Measurements from ENCODE around the gene MBP.

Gene MBP

DNA sequence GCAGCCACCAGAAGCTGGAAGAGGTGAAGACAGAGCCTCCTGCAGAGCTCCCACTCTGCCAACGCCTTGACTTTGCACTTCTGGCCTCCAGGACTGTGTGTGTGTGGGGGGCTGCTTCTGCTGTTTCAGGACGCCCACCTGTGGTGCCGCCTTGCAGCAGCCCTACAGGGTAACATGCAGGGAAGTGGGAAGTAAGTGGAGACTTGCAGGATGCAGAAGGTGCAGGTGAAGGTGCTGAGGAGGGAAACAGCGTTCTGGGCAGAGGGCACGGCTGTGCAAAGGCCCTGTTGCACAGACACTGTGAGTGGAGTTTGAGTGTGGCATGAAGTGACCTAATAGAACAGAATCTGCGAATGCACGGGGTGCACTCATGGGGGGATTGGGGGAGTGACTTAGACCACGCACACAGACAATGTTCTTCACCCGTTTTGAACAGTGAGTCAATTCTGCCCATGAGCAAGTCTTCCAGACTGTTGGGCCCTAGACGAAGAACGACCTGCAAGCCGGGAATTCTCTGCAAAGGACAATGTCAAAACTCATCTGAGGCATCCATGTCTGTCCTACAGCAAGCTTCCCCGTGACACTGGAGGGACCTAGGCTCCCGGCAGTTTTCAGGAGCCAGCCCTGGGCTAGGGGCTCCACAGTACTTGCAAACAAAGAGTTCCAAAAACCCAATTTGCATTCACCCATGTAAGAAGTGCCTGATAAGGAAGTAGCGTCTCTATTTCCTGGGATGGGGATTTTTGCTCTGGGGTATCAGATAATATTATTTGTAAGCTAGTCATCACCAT lies 19.0 kb downstream of the MBP start:
- DNase-seq: no peak

DNA sequence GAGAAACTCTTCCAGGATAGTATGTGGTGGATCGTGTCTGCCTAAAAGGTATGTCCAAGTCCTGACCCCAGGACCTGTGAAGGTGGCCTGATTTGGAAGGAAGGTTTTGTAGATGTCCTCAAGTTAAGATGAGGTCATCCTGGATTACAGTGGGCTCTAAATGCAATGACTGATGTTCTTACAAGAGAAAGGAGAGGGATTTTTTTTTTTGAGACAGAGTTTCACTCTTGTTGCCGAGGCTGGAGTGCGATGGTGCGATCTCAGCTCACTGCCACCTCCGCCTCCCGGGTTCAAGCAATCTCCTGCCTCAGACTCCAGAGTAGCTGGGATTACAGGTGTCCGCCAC lies 19.9 kb downstream of the MBP start:
- no peak for DNase-seq

DNA sequence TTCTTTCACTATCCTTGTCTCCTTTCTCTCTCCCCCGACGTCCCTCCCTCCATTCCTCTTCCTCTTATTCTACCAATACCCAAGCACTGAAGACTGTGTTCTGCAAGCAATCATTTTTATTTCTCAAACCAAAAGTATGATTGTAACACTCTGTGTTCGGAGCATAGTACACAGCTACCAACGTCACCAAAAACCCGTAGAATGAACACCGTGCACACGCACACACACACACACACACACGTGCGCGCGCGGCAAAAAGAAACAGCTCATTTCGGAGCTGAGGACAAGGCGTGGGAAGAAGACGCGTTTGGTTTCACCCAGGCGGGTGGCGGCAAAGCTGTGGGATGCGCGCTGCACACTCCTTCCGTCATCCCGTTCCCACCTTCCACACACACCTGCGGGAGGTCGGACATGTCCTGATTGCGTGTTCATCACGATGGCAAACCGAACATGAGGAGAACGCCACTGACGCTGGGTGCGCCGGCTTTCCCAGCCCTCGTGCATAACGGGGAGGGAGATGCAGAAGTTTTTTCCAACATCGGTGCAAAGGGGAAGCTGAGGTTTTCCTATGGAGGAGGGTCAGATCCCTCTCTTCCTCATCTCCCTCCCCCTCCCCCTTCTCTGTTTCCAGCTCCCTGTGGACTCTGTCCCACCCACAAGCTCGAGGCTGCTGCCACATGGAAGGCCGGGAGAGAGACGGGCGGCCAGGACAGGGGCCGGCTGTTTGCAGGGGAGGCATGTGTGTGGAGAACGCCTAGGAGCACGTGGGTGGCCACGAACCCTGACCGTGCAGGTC lies 20.4 kb downstream of the MBP start:
- DNase-seq: no peak

DNA sequence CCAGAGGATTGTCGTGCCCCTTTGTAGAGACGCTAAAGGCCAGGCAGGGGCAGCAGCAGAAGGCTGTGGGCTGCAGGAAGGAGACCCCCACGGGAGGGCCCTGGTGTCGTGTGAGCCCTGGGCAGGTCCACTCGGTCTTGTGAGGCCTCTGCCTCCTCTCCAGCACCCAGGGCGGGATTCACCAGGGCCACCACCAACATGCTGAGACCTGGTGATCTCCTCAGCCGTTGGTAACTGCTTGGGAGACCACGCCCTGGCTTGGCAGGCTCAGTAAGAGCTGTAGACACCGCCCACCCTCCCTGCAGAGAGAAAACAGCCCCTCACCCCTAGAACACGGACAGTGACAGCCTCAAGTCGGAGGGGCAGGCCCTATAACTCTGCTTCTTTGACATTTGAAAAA lies 21.1 kb downstream of the MBP start:
- DNase-seq: no peak

- no peak for DNase-seq
Observed at GRCh38 chr18:77110936-77111335, 21.6 kb downstream of the MBP start.

DNA sequence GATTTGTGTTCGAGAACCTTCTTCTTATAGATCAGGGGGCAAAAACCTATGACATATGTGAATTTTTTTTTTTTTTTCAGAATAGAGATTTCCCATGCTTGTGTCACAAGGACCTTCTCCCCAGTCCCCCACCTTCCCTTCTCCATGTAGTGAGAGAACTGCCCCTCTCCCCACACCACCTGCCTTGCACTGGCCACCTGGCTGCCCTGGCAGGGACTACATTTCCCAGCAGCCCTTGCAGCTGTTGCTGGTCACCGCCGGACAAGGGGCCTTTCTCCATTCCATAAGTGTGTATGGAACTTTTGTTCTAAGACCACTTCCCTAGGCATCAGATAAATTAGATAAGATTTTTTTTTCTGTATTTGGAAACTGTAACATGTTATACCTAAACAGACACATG lies 22.2 kb downstream of the MBP start:
- DNase-seq: no peak

DNA sequence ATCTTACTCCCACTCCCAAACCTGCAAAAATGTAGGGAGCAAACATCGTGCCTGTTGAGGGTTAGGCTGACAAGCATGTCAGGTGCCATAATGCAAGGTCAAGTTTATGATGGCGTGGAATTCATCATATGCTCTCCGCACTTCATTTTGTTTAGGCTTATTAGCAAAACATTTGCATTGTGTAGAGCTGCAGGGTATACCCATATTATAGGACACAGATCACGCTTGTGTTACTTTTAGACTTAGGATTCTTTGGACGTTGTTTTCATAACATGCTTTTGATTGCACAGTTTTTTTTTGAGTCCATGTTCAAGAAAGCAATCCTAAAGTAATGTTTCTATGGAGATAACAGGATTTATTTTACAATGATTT lies 22.9 kb downstream of the MBP start:
- DNase-seq: no peak

- no peak for DNase-seq
Observed at GRCh38 chr18:77108821-77109647, 23.5 kb downstream of the MBP start.

GRCh38 chr18:77108001-77108692 lies 24.4 kb downstream of the MBP start:
- peak; percentile 61 for DNase-seq

- DNase-seq: no peak
Observed at GRCh38 chr18:77107292-77107691, 25.3 kb downstream of the MBP start.

- DNase-seq: no peak
Observed at GRCh38 chr18:77106331-77106730, 26.3 kb downstream of the MBP start.

- DNase-seq: no peak
Observed at GRCh38 chr18:77105680-77106079, 26.9 kb downstream of the MBP start.

DNA sequence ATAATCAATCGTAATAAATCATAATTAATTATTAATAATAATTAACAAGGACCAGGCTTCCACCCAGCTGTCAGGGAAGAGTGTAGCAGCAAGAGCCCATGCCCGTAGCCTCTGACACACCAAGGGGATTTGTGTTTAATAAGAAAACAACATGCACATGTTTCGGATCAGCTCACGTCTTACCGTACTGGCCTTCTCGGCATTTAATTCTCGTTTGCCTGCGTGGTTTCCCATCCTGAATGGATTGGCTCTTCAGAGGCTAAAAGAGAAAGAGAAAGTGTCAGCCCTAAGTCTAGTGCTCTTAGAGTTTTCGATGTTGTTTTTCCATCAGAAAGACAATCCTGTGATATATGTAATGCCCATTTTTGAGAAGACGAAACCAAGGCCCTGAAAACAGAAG lies 27.6 kb downstream of the MBP start:
- DNase-seq: no peak

- DNase-seq: no peak
Observed at GRCh38 chr18:77103991-77104531, 28.5 kb downstream of the MBP start.

GRCh38 chr18:77103187-77103850 lies 29.3 kb downstream of the MBP start:
- no peak for DNase-seq

DNA sequence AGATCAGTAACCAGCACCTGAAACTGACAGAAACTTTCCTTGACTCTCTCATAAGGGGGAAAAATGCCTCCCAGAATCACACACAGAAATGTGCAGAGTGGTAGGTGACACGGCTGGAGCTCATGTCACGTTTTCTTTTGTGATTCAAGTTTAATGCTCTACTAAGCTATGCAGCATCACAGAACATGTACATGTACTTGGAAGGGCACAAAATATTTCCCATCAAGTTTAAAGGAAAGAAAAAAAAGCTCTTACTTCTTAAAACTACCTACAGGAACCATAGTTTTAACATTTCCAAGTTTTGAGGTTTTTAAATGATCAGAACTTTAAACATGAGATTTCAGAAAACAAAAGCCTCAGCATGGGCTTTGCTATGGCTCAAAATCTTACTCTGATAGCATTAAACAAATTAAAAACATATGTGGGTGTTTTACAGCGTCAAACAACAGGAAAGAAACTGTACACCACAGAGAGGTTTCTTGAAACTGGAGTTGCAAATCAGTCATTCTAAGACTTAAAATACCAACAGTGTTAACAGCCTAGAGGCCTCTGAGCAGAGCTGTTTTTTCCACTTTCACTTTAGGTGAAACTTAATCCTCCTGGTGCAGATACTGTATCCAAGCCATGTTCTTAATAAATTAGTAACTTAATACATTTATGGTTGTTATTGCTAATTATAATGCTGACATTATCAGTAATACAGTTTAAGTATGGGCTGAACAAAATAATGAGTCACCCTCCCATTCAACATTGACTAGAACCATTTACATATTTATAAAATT lies 30.1 kb downstream of the MBP start:
- no peak for DNase-seq

- no peak for DNase-seq
Observed at GRCh38 chr18:77101410-77102258, 30.9 kb downstream of the MBP start.

- no peak for DNase-seq
Observed at GRCh38 chr18:77100751-77101355, 31.7 kb downstream of the MBP start.

DNA sequence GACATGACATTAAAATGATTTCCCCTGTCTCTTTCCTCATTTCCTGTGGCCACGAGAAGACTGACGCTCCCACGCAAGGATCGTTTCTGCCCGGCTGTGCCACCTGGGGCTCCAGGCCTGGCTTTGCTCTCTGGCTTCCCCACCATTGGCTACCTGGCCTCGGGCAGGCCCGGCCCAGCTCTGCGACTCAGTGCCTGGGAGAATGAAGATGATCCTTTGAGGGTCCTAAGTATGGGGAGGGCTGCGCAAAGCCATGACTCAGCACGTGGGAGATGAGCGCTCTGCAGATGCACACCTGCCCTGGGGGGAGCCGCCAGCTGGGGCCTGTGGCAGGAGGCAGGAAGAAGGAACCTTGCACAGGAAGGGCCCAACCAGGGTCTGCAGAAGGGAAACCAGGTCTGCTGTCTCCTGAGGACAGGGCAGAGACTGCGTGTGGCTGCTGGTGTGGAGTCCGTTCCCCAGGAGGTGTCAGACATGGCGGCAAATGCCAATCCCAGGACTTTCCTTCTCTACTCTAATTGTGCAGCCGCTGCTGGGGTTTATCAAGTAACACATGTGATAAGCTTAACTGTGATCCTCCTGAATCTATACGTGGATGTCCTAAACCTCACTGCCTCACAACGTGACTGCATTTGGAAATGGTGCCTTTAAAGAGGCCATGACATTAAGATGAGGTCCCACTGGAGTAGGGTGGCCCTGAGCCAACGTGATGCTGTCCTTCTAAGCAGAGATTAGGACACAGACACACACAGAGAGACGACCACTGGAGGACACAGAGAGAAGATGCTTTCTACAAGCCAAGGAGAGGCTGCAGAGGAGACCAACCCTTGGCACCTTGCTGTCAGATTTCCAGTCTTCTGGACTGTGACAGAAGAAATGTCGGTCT lies 32.9 kb downstream of the MBP start:
- no peak for DNase-seq

Measured in retina (tissue), 1 donor.